HG02870 (cell line): ENCODE results near the gene ZMYM2.

Experiments used
- ATAC-seq: cut with Tn5 transposase; IDR thresholded peaks from one replicate; pipeline ENCODE4 v1.9.1; 2021; ENCODE audit warnings: mild to moderate bottlenecking, moderate library complexity; ENCODE audit not compliant: unreplicated experiment

ZMYM2 gene

DNA sequence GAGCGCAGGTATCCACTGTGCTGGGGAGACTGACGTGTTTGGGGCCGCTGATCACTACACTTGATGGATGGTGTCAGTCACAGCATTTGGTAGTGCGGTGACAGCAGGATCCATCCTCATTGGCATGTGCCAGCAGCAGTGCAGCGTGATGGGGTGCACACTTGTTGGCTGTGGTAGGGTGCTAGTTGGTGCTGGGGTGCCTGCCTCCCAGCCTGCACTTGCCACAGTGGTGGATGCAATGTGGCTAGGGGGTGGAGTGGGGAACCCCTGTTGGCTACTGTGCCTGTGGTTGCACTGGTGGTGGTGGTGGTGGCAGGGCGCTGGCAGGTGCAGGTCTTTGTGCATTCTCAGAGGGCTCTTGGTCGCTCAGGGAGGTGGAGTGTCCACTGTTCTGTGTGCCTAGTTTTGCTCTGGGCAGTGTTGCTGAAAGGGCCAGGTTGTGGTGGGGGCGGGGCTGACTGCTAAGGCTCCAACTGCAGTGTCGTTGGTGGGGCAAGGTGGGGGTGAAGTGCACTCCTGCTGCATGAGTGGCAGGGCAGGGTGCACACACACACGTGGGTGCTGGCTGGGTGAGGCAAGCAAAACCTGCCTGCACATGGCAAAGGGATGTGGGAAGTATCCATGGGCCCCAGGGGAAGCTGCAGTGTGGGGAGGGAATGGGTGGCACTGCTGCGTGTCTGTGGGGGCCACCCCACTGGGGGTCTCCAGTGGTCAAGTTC, 84.8 kb downstream of the ZMYM2 start:
- no peak for ATAC-seq

DNA sequence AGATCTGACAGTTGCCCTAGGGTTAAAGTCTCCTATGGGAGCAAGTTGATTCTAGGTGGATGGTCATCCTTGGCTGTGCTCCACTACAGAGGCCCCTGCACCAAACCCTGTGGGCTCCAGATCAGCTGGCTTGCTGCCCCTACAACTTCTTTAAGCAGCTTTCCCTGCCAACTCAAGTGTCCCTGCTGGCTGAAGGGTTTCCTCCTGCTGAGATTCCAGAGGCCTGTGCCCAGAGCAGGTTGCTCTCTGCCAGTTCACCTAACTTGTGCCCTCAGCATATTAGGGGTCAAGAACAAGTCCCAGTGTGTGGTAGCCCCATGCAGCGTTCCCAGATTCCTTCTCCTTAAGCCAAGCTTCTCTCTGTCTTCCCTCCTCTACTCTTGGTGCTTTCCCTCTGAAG, 85.6 kb downstream of the ZMYM2 start:
- no peak for ATAC-seq

DNA sequence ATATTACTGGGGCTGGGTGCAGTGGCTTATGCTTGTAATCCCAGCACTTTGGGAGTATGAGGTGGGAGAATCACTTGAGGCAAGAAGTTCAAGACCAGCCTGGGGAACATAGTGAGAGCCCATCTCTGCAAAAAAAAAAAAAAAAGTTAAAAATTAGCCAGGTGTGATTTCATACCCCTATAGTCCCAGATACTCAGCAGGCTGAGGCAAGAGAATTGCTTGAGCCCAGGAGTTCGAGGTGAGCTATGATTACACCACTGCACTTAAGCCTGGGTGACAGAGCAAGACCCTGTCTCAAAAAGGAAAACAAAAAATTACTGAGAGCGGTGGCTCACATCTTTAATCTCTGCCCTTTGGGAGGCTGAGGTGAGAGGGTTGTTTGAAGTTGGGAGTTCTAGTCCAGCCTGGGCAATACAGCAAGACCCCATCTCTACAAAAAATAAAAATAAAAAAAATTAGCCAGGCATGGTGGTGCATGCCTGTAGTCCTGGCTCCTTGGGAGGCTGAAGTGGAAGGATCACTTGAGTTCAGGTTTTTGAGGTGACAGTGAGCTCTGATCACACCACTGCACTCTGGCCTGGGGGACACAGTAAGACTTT, 87.5 kb downstream of the ZMYM2 start:
- ATAC-seq = no peak

DNA sequence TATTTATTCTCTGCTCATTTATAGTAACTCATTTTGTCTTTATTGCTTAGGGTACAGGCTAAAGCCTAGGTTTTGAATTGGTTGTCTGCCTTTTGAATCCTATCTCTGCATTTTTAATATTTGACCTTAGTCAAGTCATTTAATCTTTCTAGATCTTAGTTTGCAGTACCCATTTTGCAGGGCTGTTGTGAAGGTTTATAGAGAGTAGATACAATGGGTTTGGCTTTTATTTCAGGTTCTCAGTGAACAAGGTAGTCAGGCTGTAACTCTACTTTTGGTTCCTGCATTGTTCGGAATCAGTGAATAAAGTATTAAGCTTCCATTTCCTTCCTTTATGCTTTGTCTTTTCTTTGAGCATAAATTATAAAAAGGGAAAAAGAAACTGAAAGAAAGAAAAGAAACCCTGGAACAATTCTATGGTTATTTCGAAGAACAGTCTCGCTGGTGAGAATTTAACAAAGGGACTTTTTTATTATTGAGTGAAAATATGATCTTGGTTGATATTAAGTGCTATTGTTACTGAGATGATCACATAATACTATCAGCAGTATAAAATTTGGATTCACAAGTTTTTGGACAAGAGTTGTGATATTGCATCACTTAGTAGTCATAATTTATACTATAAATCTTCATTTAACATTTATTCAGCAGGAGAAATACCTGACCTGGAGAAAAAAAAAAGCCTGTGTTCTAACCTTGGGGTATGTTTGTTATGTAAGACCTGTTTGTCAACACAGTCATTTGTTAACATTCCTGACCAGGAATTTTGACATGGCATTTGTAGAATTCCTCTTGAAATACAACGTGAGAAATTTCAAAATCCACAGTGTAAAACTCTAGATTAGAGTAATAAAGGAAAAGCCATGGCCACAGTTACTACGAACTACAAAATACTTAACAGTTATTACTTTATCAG, 91.3 kb downstream of the ZMYM2 start:
- peak; percentile 58 for ATAC-seq

DNA sequence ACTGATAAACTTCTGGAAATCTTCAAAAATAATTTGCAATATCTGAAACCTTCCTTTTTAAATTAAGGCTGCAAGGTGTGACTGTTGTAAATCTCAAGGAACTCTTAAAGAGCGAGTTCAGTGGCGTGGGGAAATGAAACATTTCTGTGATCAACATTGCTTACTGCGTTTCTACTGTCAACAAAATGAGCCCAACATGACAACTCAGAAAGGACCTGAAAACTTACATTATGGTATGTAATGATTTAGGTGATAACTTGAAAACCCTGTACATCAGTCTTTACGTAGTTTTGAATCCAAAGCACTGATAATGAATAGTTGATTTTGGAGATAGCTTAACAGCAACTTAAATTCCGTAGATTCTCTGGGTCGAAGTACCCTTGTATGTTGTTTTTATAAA, 92.8 kb downstream of the ZMYM2 start:
- ATAC-seq = no peak

DNA sequence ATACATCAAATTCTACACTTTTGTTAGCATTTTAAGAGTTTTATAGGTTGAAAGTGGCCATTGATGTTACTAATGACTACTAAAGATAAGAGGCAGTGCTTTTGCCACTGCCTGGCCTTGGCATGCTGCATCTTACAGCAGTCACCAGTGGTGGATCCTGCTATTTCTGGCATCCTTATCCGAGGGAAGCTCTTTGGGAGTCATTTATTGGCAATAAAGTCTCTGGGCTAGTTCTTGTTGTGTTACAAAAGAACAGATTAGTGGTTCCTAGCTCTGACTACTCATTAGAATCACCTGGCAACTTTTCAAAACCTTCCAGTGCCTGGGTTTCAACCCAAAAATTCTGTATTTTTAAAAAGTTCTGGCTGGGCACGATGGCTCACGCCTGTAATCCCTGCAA, 94.5 kb downstream of the ZMYM2 start:
- ATAC-seq = no peak

DNA sequence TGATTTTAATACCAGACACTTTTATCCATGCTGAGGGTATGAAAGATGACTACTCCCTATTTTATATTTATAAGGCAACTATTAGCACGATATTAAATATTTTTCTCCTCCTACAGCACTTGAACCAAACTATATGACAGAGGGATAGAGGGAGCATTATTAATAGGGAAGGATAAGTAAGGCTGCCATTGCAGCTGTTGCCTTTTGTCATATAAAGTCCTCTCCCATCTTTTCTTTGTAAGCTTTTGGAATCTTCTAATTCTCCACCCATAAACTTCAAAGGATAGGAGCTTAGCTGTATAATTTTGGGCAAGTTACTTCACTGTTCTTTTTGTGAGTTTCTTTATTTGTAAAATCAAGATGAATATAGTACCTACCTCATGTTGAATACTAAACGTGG, 95.4 kb downstream of the ZMYM2 start:
- no peak for ATAC-seq

DNA sequence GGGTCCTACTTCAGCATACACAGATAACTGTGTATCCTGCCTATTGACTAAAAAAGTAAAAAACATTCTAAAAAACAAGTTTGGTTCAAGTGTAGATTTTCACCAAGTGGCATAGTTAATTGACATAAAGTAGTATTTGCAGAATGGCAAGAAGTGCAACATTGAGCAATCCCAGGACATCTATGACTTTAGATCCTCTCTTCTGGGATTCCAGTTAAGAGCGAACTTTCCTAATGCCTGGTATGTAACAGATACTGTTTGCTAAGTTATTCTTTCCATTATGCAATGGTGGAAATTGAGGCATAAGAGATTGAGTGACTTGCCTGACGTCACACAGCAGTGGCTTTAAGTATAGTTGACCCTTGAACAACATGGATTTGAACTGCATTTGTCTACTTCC, 96.1 kb downstream of the ZMYM2 start:
- ATAC-seq = no peak

DNA sequence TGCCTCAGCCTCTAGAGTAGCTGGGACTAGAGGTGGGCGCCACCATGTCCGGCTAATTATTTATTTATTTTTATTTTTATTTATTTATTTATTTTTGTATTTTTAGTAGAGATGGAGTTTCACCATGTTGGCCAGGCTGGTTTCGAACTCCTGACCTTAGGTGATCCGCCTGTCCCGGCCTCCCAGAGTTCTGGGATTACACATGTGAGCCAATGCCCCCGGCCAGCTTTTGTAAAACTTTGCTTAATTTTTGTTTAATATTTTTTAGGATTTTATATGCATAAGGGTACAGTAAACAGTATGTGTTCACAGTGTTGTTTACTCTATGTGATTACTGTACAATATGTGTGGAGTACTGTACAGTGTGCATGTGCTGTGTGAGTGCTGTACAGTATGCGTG, 98.7 kb downstream of the ZMYM2 start:
- no peak for ATAC-seq

DNA sequence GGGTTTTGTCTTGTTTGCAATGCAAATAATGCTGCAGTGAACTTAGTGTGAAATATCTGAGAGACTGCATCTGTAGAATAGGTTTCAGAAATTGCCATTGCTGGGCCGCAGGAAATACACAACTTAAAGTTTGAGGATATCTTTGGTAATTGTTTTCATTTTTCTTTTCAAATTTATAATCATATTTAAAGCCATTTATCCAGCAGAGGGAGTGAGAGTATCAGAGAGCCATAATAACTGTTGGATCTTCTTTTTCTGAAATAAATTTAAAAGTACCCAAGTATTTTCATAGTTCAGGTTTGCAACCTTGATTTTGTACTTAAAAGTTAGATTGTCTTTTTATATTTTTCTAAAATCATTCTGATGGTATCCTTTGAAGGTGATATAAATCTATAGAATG, 99.4 kb downstream of the ZMYM2 start:
- ATAC-seq = no peak

DNA sequence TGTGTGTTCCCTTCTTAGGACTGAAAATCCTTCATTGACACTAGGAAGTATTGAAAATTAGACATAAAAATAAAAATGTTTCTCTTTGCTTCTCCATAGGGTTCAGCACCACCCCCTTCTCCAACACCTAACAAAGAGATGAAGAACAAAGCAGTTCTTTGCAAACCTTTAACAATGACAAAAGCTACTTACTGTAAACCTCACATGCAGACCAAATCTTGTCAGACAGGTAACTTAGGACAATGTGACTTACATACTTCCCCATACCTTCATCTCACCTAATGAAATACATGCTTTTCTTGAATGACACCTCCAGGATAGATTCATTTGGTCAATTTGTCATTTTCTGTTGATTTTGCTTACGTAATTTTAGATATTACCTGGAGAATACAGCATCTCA, 99.9 kb downstream of the ZMYM2 start:
- ATAC-seq = no peak

DNA sequence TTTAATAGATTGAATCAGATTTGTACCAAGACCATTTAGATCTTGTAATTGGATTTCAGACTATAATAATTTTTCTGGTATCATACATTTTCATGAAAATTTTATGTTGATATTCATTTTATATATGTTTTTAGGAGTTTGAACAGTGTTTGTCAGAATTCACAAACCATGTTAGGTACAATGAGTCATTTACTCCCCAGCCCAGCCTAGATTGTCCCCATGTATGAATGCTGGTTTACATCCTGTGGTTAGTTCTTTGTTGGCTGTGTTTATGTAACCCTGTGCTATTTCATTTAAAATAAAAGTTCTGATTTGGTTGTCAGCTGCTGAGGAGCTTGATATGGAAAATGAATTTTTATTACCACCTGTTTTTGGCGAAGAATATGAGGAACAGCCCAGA, 105.6 kb downstream of the ZMYM2 start:
- ATAC-seq = no peak

DNA sequence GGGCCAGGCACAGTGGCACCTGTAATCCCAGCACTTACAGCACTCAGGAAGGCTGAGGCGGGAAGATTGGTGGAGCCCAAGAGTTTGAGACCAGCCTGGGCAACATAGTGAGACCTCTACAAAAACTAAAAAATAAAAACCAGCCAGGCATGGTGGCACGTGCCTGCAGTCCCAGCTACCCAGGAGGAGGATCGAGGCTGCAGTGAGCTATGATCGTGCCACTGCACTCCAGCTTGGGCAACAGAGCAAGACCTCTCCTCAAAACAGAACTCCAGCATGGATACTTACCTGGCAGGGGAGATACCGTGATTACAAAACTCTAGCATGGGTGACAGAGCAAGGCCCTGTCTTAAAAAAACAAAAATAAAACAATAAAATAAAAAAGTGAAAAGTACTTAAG, 107.0 kb downstream of the ZMYM2 start:
- no peak for ATAC-seq

DNA sequence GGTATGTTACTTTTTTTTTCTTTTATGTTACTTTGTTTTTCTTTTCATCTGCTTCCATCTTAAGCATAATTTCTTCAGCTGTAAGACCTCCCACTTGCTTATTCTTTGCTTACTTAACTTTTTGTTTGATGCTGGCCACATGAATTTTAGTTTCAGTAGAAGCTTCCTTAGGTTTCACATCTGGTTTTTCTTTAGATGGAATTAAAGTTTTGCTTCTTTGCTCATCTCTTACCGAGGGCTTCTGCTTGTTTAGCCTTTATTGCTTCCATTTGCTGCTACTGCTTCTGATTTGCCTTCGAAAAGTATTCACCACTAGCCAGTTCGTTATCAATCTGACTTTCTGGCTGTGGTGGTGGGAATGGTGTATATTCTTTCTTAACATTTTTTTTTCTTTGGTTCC, 111.4 kb downstream of the ZMYM2 start:
- ATAC-seq = no peak

DNA sequence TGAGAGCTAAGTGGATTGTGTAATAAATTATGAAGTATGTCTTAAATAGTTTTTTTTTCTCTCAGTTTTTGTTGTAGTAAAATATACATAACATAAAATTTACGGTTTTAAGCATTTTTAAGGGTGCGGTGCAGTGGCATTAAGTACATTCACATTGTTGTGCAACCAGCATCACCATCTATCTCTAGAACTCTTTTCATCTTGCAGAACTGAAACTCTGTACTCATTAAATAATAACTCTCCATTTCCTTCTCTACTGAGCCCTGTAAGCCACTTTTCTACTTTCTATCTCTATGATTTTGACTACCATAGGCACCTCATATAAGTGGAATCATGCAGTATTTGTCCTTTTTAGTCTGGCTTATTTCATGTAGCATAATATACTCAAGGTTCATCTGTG, 115.2 kb downstream of the ZMYM2 start:
- peak; percentile 78 for ATAC-seq

DNA sequence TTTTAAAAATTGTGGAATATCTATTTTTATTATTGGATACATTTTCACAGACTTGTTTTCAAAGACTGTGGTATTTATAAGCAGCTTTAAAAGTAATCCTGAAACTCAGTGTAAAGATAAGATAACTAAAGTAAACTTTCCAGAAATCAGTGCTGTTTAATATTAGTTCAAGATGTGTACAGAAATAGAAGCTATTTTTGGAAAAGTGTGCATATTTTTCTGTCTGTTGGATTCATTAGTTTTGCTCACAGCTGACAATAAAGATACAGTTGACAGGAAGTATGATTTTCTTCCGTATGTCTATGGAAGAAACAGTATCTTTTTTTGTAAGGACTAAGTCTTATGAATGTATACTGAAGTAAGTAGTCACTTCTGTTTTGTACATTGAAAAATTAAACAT, 116.4 kb downstream of the ZMYM2 start:
- no peak for ATAC-seq

DNA sequence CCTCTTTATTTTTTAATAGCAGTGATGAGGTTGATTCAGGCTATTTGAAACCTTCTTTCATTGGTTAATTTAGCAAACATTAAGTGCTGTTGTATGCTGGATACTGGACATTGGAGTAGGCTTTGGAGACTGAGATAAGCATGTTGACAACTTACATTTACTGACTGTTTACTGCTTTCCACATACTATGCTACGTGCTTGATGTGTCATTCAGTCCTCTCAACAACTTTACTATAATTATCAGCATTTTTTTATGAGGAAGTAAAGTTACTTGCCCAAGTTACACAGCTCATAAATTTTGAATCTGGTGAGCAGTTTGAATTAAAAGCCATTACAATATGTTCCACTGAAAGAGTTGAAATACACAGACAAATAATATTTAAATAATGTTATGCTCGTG, 118.6 kb downstream of the ZMYM2 start:
- ATAC-seq = no peak

DNA sequence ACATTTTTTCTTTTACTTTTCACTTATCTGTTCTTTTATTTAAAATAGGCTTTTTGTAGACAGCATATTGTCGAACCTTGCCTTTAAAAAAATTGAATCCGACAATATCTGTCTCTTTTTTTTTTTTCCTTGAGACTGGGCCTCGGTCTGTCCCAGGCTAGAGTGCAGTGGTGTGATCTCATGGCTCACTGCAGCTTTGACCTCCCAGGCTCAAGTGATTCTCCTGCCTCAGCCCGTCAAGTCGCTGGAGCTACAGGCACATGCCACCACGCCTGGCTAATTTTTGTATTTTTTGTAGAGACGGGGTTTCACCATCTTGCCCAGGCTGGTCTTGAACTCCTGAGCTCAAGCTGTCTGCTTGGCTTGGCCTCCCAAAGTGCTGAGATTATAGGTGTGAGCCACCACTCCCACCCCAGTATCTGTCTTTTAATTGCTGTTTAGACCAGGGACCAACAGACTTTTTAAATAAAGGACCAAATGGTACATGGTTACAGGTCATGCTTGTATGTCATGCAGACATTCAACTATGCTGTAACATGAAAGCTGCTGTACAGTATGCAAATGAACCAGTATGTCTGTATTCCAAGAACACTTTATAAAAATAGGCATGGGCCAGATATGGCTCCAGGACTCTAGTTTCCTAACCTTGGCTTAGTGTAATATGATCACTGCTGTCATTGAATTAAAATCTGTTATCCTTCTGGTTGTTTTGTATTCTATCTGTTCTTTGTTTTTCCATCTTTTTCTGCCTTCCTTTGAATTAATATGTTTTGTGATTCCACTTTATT, 122.0 kb downstream of the ZMYM2 start:
- ATAC-seq = no peak

DNA sequence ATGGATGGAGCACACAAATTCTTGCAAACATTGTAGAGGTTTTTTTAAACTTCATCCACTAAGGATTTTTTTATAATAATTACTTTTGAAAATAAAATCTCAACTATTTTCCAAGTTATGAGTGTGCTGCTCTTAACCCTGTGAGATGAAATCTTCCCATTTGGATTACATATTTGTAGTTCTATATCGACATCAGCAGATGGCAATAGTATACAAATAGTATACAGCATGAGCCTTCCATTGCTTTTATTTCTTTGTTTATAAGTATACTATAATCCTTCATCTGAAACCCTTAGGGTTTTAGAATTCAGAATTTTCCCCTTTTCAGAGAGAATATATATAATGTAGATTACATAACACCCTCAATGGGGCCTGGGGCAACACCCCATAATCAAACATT, 131.8 kb downstream of the ZMYM2 start:
- ATAC-seq = no peak

DNA sequence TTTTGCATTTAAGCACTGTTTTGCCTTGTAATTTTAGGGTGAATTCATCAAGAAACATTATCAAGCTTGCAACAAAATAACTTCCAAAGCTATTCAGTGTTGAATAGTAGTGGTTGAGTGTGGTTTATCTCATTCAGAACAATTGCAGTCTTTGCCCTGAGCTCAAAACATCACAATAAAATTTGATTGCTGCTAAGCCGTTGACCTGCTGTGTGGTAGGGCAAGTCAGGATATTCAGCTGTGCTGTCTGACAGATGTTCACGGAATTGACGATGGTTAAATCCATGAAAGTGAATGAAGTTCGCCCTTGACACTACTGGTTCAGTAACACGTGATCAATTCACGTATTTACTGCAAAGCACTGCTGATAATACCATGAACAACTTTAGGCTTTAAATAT, 135.4 kb downstream of the ZMYM2 start:
- no peak for ATAC-seq

DNA sequence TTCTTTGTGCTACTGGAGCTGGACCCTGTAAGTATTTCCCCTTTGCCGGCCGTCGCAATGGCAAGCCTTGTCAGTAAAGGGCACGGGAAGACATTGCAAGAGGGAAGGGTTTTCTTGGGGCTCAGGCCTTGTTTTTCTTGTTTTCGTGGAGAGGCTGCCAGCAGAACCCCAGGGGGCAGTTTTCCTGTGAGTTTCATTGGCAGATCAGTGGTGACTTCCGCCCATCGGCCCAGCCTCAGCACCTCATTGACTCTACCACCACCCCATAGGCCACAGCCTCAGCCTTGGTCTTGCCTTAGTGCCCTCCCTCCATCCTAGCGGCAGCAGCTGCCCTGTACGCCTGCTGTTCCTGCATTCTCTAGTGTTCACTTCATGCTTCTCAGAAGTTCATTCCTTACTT, 140.8 kb downstream of the ZMYM2 start:
- ATAC-seq = no peak
